GM15510 (cell line): Measurements from ENCODE around the gene CACNA1C.

ENCODE experiments used
- POLR2A ChIP-seq: IDR thresholded peaks from 3 replicates; pipeline ENCODE4 v1.6.1; 2011; ENCODE audit warnings: borderline replicate concordance; ENCODE audit not compliant: insufficient read length; ENCODE audit errors: extremely low read depth

CACNA1C gene

DNA sequence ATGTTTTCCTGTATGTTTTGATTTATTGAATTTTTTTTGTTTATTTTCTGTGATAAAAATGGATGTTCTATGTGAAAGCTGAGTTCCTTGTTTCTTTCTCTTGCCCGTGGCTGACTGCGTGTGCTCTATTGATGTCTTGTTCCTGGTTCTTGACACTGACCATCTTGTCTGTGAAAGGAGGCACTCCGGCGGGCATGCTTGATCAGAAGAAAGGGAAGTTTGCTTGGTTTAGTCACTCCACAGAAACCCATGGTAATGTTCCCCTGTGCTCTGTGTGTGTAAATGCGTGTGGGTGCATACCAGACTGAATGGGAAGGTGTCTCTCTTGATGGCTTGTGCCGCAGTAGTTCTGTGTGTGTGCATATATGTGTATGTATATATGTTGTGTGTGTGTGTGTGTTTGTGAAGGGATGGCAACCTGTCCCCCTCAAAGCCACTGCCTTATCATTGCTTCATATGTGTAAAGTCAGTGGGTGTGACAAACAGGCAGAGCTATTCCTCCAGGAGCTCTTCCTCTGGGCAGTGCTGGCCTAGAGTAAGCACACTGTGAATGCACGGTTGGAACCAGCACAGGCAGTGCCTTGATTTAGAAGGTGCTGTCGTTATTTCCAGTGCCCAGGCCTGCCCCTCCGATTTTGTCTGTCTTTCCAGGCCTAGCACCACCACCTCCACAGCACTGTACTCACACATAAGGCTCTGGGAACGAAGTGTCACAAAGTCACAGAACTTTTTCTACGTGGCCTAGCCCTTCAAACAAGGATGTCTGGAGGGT is 494.7 kb downstream of the CACNA1C start:
- no peak for TF ChIP-seq POLR2A

GRCh38 chr12:2548081-2548480 is 495.3 kb downstream of the CACNA1C start:
- TF ChIP-seq POLR2A, result no peak

DNA sequence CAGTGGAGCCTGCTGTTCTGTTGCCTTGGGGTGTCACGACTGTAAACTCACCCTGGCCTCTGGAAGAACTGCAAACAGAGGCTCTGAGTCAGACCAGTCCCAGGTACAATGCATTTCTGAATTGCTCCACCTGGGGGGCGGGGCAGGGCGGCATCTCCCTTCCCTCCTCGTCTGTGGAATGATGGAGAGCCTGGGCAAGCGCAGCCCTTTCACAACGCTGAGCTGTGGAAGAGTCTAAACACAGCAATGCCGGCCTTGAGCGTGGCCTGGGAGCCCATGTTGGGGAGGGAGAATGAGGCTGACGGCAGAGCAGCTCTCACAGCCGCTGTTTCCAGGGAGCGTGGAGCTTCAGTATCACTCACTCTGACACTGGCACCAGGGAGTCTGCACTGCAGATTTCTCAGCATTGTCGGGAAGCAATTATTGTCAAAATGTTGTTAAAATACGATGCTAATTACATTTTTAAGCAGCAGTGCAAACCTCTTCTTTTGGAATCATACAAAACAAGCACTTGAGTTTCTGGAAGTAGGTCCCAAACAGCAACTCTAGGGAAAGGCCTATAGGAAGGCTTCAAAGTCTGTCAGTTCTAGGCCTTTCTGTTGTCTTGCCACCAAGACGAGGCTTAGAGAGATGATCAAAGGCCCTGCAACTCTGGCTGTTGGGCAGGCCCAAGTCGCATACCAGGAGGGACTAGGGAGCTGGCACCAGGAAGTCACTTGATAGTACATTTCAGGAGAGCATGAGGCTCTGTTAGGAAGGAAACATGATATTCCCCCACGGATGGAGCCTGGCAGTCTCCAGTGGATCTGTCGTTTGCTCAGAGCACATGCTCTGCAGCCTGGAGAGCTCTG is 498.0 kb downstream of the CACNA1C start:
- TF ChIP-seq POLR2A, result no peak

DNA sequence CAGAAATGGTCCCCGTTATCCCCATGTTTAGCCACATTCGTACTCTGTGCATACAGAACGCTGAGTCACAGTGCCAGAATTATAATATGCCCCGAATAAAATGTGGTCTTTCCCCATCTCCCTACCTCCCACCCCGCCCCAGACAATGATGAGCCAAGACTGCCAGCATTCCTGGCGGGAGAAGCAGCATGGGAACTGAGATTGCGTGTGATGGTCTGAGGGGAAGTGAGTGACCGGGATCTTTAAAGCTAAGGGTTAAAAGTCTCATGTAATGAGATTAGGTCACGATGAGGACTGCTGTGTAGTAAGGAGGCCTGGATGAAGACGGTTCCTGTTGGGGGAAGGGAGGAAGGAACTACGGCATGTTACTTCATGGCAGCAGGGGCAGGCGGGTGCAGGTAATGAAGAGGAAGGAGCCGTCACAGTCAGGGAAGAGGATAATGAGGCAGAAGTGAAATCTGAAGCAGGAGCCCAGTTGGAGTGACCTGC is 498.7 kb downstream of the CACNA1C start:
- TF ChIP-seq POLR2A, result no peak

DNA sequence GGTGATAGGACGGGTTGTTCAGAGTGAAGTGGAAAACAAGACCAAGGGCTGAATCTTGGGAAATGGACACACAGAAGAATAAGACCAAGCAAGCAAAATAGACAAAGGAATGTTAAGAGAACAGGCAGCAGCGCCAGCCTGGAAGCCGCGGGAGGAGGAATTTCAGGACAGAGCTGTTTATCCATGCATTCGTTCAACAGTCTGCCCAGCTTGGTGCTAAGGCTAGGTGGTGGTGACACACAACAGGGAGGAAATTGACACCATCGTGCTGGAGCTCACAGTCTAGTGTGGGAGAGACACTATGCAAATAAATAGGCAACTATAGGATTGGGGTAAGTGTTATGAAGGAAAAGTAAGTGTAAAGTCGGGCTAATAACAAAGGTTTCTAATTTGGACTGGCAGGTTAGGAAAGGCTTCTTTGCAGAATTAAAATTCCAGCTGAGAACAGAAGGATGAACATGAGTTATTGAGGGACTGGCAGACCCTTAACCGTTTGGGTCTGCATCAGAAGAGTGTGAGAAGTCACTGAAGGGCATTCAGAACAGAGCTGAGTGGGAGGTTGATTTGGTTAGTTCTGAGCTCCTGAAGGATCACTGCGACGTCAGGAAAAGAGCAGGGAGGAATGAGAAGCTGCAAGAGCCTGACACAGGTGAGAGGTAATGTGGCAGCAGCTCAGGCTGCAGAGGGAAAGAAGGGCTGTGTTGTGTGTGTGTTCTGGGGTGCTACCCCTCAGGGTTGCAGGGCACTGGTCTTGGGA is 499.4 kb downstream of the CACNA1C start:
- no peak for TF ChIP-seq POLR2A

- no peak for TF ChIP-seq POLR2A
These were observed 500.8 kb downstream of the CACNA1C start for GRCh38 chr12:2553388-2554126.

- no peak for TF ChIP-seq POLR2A
These were observed 502.8 kb downstream of the CACNA1C start for GRCh38 chr12:2555487-2556082.

DNA sequence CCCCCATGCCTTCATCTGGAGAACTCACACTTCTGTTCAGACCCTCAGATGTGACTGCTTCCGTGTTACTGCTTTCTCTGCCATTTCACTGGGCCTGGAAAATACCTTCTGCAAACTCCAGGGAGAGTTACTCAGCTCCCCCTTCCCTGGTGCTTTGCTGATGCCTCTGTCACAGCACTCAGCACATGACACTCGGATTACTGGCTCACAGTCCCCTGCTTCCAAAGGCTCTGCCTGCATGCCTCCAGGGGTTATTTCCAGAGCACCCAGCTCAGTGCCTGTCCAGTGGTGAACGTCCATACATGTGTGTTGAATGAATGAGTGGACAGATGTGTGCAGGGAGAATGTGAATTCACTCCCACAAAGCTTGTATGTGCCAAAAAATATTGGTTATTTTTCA is 504.8 kb downstream of the CACNA1C start:
- TF ChIP-seq POLR2A, result no peak

GRCh38 chr12:2559931-2560330 is 507.1 kb downstream of the CACNA1C start:
- TF ChIP-seq POLR2A, result no peak

GRCh38 chr12:2560356-2560755 is 507.6 kb downstream of the CACNA1C start:
- no peak for TF ChIP-seq POLR2A

DNA sequence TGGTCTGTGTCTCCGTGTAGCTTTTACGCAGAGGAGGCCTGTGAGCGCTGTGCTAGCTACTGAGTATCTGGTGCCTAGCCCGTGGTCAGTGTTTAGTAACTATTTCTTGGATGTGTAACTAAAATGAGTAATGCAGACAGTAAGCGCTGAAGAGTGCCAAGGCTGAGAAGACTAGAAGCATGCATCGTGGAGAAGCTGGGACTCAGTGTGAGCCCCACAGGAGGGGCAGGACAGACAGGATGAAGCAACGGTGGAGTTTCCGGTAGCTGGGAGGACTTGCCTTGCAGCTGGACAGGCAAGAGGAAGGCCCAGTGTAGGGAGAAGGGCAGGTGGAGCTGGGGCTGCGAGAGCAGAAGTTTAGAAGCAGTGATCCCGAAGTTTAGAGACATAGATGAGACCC is 508.6 kb downstream of the CACNA1C start:
- TF ChIP-seq POLR2A, result no peak

GRCh38 chr12:2562400-2562799 is 509.6 kb downstream of the CACNA1C start:
- TF ChIP-seq POLR2A, result no peak

DNA sequence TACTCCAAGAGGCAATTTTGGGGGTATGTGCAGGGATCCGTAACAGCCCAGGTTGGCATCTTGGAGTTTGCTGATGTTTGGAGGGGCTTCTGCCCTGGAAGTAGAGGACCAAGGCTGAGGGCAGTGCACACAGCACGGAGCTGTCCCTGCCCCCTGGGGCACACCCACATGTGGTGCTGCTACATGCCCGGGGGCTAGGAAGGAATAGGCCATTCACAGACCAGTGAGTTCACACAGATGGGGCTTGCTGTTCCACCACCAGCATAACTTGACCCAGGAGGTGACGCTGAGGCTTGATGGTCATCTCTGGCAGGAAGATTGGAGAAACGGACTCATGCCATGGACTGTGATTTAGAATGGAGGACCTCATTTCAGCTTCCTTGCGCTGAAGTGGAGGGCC is 510.9 kb downstream of the CACNA1C start:
- TF ChIP-seq POLR2A, result no peak

DNA sequence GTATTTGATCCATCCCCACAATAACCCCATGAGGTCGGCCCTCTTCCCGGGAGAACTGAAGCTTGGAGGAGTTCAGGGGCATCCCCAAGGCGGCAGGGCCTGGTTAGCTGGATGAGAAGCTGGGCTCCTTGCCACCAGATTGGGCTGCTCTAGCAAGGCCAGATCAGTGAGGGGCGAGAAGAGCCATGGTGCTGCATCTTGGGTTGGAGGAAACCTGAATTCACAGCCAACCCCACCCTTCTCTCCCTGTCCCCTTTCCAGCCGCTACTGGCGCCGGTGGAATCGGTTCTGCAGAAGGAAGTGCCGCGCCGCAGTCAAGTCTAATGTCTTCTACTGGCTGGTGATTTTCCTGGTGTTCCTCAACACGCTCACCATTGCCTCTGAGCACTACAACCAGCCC is 513.4 kb downstream of the CACNA1C start:
- no peak for TF ChIP-seq POLR2A
